Measurements from ENCODE around the gene NEDD8. TPM values are rescaled to one million over a fixed set of nuclear protein-coding genes. Genes with fewer than 3 reads are reported as not detected.
A peak's percentile ranks its signal among the peaks of the same experiment; 100 is the strongest.

Gene NEDD8
- total RNA-seq, 2 experiments from 2014 or later, result 190 to 197 TPM

DNA sequence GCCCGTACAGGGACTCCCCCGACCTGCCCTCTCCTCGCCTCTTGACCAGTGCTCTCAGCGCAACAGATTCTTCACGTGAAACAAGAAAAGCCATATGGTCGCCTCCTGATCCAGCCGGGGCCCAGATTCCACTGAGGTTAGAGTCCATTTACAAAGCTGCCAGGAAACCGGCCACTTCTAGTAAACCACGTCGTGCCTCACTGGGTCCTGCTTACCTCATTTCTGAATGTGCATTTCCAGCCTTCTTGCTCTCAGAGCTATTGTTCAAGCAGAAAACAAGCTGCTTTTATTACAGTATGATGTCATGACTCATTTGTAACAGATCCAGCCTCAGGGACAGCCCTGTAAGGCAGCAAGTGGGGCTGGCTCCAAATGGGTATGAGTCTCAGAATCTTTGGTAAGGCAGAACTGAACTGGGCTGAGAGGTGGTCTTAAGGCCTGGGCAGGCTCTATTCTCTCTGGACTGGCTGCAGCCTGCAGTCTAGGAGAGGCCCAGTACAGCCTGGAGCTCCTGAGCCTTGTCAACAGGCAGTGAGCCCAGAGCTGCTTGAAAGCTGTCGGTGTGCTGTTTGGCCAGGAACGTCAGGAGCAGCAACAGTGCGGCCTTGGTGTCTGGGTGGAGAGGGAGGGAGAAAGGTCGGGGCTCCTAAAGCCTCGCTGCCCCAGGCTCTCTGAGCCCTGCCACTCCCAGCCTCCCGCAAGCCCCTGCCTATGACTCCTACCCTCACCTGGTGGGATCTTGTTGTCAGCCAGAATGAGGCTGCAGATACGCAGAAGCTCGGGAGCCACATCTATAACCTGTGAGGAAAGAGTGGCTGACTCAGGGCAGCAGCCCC lies 52.0 kb downstream of the NEDD8 start:
- no peak overlapping the region for H3K27ac Mint-ChIP-seq
- POLR2A ChIA-PET, result interaction anchor here (0.7 to 21.9 kb wide), 9 partner anchors 7 to 66 kb away, joined by 3 to 456 read pairs (median 4); partner anchors contain the start of genes DCAF11, EMC9, IPO4 and IRF9
- H3K36me3 Mint-ChIP-seq (ENCODE audit: low read depth), result peaks cover 63% of the 10 kb centered on the region

DNA sequence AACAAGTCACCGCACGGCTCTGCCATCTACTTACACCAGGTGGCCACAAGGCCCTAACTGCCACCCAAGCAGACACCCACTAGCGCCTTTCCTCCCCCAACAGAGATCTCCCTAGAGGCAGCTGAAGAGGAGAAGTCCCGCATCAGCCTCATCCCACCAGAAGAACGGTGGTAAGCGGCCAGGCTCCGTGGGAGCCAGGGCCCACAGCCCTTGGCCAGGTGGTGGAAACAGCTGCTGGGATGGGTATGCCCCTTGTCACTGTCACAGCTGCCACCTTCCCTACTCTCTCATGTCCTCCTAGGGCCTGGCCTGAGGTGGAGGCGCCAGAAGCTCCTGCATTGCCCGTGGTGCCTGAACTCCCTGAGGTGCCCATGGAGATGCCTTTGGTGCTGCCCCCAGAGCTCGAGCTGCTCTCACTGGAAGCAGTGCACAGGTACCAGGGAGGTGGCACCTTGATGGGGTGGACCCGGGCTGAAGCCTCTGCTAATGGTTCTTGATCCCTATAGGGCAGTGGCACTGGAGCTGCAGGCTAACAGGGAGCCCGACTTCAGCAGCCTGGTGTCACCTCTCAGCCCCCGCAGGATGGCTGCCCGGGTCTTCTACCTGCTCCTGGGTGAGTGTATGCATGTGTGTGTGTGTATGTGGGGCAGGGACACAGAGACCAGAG lies 52.7 kb downstream of the NEDD8 start:
- H3K36me3 Mint-ChIP-seq (ENCODE audit: low read depth), result peaks cover 64% of the 10 kb centered on the region

More for the DNA sequence above, 52.0 kb downstream of the NEDD8 start:
- CTCF ChIA-PET, result interaction anchor here (1.4 to 2.6 kb wide), 2 partner anchors 15 to 19 kb away, joined by 3 to 10 read pairs; partner anchors contain the start of genes IRF9 and TM9SF1
- no peak for DNase-seq
- H3K4me1 Mint-ChIP-seq, result peaks cover 3% of the 10 kb centered on the region
- no peaks in the 10 kb centered on the region for H3K9me3 Mint-ChIP-seq
- no peaks in the 10 kb centered on the region for H3K27me3 Mint-ChIP-seq
- no peak overlapping the region for H3K4me3 Mint-ChIP-seq

DNA sequence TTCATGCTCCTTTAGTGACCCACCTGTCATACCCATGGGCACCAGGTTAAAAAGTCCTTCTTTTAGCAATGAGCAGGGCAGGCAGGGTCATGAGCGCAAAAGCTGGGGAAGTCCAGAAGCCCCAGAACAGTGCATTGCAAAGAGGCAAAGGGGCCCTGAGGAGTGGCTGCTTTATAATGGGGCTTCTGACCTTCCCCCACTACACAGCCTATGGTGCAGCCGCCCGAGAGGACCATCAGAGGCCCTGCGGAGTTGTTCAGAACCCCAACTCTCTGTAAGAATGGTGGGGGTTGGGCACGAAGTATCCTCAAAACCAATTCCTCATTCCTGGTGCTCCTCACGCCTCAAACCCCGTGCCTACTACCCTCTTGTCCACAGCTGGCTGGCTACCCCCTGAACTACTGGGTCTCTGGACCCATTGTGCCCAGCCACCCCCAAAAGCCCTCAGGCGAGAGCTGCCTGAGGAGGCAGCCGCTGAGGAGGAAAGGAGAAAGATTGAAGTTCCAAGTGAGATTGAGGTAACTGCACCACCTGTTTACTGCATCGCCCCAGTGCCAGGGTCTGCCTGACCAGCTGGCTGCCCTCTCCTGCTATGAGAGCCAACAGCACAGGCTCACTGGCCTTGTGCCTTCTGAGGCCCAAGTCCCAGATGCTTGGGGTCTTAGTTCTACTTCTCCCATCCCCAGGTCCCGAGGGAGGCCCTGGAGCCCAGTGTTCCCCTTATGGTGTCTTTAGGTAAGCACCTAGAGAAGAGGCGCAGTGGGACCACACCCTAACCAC lies 53.6 kb downstream of the NEDD8 start:
- H3K36me3 Mint-ChIP-seq (ENCODE audit: low read depth), result peaks cover 65% of the 10 kb centered on the region

More for the DNA sequence above, 52.7 kb downstream of the NEDD8 start:
- Mint-ChIP-seq H3K9me3 (no peaks in the 10 kb centered on the region), H3K27me3 (no peaks in the 10 kb centered on the region), H3K27ac (no peak overlapping the region), H3K4me3 (no peak overlapping the region), H3K4me1 (peaks cover 11% of the 10 kb centered on the region)
- DNase-seq, result no peak
- ChIA-PET POLR2A (interaction anchor here (1.1 to 21.9 kb wide), 6 partner anchors 7 to 65 kb away, joined by 3 to 456 read pairs (median 8); partner anchors contain the start of genes DCAF11, IPO4, IRF9 and MDP1), CTCF (interaction anchor here (2.6 kb wide), 1 partner anchor 18 kb away, joined by 10 read pairs; the partner anchor contains the start of gene IRF9)

DNA sequence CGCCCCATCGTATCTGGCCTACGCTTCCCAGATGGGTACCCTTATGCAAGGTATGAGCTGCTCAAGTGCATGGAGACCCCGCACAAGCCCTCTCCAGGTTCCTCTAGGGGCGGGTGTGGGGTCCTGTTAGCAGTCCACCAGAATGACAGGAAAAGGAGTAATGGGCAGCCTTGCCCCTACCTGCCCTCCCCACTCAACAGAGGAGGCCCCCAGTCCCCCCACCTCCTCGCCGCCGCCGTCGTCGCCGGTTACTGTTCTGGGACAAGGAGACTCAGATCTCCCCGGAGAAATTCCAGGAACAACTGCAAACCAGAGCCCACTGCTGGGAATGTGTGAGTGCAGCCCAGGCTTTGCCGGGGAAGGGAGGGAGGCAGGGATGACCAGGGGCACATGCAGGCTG lies 54.3 kb downstream of the NEDD8 start:
- no peaks in the 10 kb centered on the region for H3K27me3 Mint-ChIP-seq
- ChIA-PET POLR2A (interaction anchor here (0.8 to 21.9 kb wide), 5 partner anchors 9 to 63 kb away, joined by 3 to 456 read pairs (median 4); partner anchors contain the start of genes CHMP4A, DCAF11, IPO4 and IRF9), CTCF (interaction anchor here (1.2 kb wide), 1 partner anchor 16 kb away, joined by 4 read pairs; the partner anchor contains the start of gene IRF9)
- peaks cover 13% of the 10 kb centered on the region for H3K4me1 Mint-ChIP-seq
- peaks cover 65% of the 10 kb centered on the region for H3K36me3 Mint-ChIP-seq (ENCODE audit: low read depth)
- no peaks in the 10 kb centered on the region for H3K9me3 Mint-ChIP-seq
- H3K4me3 Mint-ChIP-seq, result no peak overlapping the region
- H3K27ac Mint-ChIP-seq, result no peak overlapping the region
- DNase-seq, result no peak

More for the DNA sequence above, 53.6 kb downstream of the NEDD8 start:
- H3K4me1 Mint-ChIP-seq, result peaks cover 13% of the 10 kb centered on the region
- DNase-seq, result no peak
- H3K27ac Mint-ChIP-seq, result no peak overlapping the region
- no peak overlapping the region for H3K4me3 Mint-ChIP-seq
- ChIA-PET CTCF (interaction anchor here (2.6 kb wide), 1 partner anchor 17 kb away, joined by 10 read pairs; the partner anchor contains the start of gene IRF9), POLR2A (interaction anchor here (1.1 to 21.9 kb wide), 5 partner anchors 8 to 37 kb away, joined by 3 to 456 read pairs (median 11); partner anchors contain the start of genes IPO4, IRF9, MDP1 and REC8)
- no peaks in the 10 kb centered on the region for H3K9me3 Mint-ChIP-seq
- H3K27me3 Mint-ChIP-seq, result no peaks in the 10 kb centered on the region

DNA sequence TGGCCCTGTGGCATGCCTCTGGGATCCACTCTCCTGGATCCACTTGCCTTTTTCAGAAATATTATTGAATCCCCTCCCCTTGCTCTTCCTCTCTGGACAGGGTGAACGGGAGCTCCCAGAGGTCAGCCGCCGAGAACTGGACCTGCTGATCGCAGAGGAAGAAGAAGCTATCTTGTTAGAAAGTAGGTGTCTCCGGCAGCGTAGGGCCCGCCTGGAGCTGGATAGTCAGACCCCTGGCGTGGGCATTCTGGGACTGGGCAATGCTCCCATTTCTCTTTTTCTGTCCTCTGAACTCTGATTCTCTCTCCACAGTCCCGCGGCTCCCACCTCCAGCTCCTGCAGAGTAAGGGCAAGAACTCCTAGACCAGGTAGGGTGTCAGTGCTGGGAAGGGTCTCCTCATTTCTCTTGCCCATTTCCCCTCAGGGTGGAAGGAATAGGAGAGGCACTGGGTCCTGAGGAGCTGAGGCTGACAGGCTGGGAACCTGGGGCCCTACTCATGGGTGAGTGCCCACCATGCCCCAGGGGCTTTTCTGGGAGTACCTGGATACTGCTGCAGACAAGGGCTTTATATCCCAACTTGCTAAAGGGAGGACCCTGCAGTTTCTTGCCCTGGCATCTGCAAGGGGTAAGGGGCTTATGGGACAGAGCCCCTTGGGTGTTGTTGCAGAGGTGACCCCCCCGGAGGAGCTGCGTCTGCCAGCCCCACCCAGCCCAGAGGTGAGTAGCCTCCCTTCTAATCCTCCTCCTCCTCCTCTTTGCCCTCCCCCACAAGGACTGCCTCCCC lies 54.9 kb downstream of the NEDD8 start:
- no peak for DNase-seq
- Mint-ChIP-seq H3K27ac (no peak overlapping the region), H3K9me3 (no peaks in the 10 kb centered on the region), H3K36me3 (ENCODE audit: low read depth) (peaks cover 63% of the 10 kb centered on the region), H3K4me3 (no peak overlapping the region), H3K27me3 (no peaks in the 10 kb centered on the region), H3K4me1 (peaks cover 14% of the 10 kb centered on the region)
- ChIA-PET POLR2A (interaction anchor here (0.8 to 21.9 kb wide), 6 partner anchors 10 to 63 kb away, joined by 3 to 456 read pairs (median 5); partner anchors contain the start of genes CHMP4A, DCAF11, EMC9 and IPO4), CTCF (interaction anchor here (1.2 kb wide), 1 partner anchor 16 kb away, joined by 4 read pairs; the partner anchor contains the start of gene IRF9)

DNA sequence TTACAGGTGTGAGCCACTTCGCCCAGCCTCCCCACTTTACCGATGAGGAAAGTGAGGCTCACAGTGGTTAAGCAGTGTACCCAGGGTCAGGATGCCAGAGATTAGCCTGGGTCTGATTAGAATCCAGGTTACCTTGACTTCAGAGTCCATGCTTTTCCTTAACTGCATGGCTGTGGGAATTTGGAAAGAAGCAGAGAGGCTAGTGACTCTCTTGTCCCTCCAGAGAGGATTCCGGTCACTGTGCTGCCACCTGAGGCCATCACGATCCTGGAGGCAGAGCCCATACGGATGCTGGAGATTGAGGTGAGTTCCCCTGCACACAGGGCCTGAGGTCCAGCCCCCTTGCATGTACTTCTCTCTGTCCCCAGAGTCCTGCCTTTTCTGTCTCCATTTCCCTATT lies 55.6 kb downstream of the NEDD8 start:
- Mint-ChIP-seq H3K27me3 (no peaks in the 10 kb centered on the region), H3K4me1 (peaks cover 20% of the 10 kb centered on the region), H3K36me3 (ENCODE audit: low read depth) (peaks cover 67% of the 10 kb centered on the region), H3K9me3 (no peaks in the 10 kb centered on the region), H3K27ac (no peak overlapping the region), H3K4me3 (no peak overlapping the region)
- ChIA-PET POLR2A (interaction anchor here (1.1 to 21.9 kb wide), 6 partner anchors 10 to 62 kb away, joined by 4 to 456 read pairs (median 8); partner anchors contain the start of genes DCAF11, EMC9, IPO4 and IRF9), CTCF (no interaction called here)
- DNase-seq, result no peak

DNA sequence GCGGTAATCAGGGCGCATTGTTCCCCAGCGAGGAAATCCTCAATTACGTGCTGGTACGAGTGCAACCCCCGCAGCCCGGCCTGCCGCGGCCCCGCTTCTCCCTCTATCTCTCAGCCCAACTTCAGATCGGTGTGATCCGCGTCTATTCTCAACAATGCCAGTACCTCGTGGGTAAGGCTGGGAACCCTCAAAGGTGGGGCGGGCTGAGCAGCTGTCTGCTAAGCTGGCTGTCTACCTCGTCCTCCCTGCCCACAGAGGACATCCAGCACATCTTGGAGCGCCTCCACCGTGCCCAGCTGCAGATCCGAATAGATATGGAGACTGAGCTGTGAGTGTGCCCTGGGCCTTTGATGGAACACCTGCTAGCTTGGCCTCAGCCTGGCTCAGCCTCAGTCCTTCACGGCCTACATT lies 59.3 kb downstream of the NEDD8 start:
- H3K27me3 Mint-ChIP-seq, result no peaks in the 10 kb centered on the region
- H3K27ac Mint-ChIP-seq, result peak overlapping the region; percentile 57
- H3K4me3 Mint-ChIP-seq, result no peak overlapping the region
- ChIA-PET POLR2A (interaction anchor here (1.0 to 21.9 kb wide), 5 partner anchors 6 to 69 kb away, joined by 3 to 456 read pairs (median 8); partner anchors contain the start of genes EMC9, IPO4, IRF9 and REC8), CTCF (no interaction called here)
- H3K9me3 Mint-ChIP-seq, result no peaks in the 10 kb centered on the region
- peaks cover 62% of the 10 kb centered on the region for H3K36me3 Mint-ChIP-seq (ENCODE audit: low read depth)
- DNase-seq, result no peak
- peaks cover 42% of the 10 kb centered on the region for H3K4me1 Mint-ChIP-seq

DNA sequence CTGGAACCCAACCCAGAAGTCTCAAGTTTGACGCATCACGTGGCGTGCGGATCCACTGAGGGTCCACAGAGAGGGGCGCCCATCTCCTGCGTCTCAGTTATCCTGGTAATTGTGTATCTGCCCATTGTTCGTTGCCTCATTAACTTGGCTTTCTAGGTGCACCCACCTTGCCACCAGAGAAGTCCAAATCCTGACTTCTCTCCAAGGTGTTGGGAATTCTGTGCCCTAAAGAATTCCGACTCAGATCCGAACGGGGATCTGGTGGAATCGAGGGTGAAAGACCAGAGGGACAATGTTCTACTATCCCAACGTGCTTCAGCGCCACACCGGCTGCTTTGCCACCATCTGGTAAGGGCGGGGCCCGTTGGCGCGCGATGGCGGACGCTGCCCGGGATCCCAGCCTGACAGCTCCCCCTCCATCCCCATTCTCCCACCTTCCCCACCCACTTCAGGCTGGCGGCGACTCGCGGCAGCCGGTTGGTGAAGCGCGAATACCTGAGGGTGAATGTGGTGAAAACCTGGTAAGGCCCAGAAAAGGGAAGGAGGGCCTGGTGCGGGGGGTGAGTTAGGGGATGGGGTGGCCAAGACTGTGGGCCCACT lies 59.8 kb downstream of the NEDD8 start:
- Mint-ChIP-seq H3K9me3 (no peaks in the 10 kb centered on the region), H3K27me3 (no peaks in the 10 kb centered on the region), H3K27ac (peak overlapping the region; percentile 26), H3K4me3 (peak overlapping the region; percentile 46), H3K4me1 (peaks cover 46% of the 10 kb centered on the region), H3K36me3 (ENCODE audit: low read depth) (peaks cover 62% of the 10 kb centered on the region)
- ChIA-PET CTCF (no interaction called here), POLR2A (interaction anchor here (0.6 to 21.9 kb wide), 5 partner anchors 6 to 63 kb away, joined by 3 to 456 read pairs (median 8); partner anchors contain the start of genes DCAF11, IPO4, IRF9 and REC8)
- no peak for DNase-seq

DNA sequence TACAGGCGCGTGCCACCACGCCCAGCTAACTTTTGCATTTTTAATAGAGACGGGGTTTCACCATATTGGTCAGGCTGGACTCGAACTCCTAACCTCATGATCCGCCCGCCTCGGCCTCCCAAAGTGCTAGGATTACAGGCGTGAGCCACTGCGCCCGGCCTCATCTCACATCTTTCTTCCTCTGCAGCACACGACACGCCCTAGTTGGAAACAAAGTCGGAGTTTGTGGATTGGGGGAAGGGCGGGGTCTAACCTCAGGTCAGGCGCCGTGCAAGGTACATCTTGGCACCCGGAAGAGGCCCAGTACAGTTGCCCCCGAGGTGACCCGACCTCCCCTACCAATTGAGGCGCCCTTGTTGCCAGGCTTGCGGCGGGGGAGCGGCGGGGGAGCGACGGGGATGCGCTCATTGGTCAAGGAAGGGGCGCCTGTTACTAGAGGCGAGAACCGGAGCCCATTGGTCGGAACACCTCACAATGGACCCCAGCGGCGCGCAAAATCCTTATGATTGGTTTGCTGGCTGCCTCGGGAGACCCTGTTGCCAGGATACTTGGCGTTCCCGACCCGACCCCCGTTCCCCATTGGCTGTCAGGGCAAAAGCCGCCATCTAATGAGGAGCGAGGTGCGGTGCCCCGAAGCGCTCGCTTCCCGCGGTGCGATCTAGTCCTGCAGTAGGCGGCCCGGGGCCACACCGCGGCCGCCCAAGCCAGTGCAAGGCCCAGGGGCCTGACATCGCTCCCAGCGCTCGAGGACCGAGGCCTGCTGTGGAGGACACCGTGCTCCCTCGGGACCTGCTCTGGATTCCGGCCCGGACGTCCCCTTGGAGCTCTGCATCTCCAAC lies 60.5 kb downstream of the NEDD8 start, which contains the start of gene REC8:
TSS of gene REC8 (plus strand) at position 659 of the 839 bp plus-strand sequence. CDS start 473 bp downstream, outside the sequence.
- peak; percentile 74 for DNase-seq
- POLR2A ChIA-PET, result interaction anchor here (0.6 to 21.9 kb wide), 8 partner anchors 5 to 77 kb away, joined by 3 to 652 read pairs (median 8); partner anchors contain the start of genes DCAF11, EMC9, IPO4 and IRF9
- Mint-ChIP-seq H3K36me3 (ENCODE audit: low read depth) (peaks cover 62% of the 10 kb centered on the region), H3K27ac (peak within 1 kb of the TSS; percentile 79), H3K27me3 (no peaks in the 10 kb centered on the region), H3K4me3 (peak within 1 kb of the TSS; percentile 67), H3K9me3 (no peaks in the 10 kb centered on the region), H3K4me1 (peaks cover 50% of the 10 kb centered on the region)
- CTCF ChIA-PET, result interaction anchor here (0.7 to 3.2 kb wide), 2 partner anchors 11 to 114 kb away, joined by 3 to 15 read pairs; partner anchors contain the start of gene IRF9

DNA sequence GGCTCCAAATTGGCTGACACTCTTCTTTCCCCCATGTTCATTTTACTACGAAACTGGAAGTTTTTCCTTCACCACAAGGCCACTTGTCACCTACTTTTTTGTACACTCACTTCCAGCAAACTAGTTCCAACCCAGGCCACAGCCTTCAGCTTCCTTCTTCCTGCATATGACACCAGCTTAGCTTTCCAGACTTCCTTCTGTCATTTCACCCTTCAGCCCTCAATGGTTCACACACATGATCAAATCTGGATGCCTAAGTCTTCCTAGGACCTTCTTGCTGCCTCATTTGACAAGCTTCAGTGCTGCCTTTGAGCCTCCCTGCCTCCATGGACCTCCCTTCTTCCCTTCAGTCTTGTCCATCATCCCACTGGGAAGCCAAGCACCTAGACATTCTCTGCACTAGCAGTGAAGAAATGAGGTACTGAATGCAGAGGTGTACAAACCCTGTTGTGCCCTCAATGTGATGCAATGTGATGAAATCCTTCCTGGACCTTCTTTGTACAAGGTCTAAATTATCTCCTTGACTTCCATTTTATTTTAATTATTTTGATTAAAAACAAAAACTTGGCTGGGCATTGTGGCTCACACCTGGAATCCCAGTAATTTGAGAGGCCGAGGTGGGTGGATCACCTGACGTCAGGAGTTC lies 64.6 kb downstream of the NEDD8 start:
- H3K9me3 Mint-ChIP-seq, result no peaks in the 10 kb centered on the region
- H3K36me3 Mint-ChIP-seq (ENCODE audit: low read depth), result peaks cover 79% of the 10 kb centered on the region
- peaks cover 72% of the 10 kb centered on the region for H3K4me1 Mint-ChIP-seq
- no peak overlapping the region for H3K4me3 Mint-ChIP-seq
- DNase-seq, result no peak
- H3K27me3 Mint-ChIP-seq, result no peaks in the 10 kb centered on the region
- ChIA-PET POLR2A (interaction anchor here (0.7 to 18.6 kb wide), 5 partner anchors 12 to 28 kb away, joined by 3 to 652 read pairs (median 6); partner anchors contain the start of genes EMC9, IPO4, PSME1 and PSME2), CTCF (no interaction called here)
- peak overlapping the region; percentile 57 for H3K27ac Mint-ChIP-seq

All from activated CD4-positive, alpha-beta memory T cell treated with anti-CD3 and anti-CD28 coated beads, Interleukin-2, amount 10 ng/mL, durations not matched to agents 7 days and 5 days (primary cell).